Activated B cell treated with CpG ODN at 0.5 μM for 24 hours (primary cell): ENCODE results near the gene CEP164. TPM values are rescaled to one million over a fixed set of nuclear protein-coding genes. Genes with fewer than 3 reads are reported as not detected.

ENCODE experiments used
- ATAC-seq: fragments of 200-7000 bp; cut with Tn5 transposase; one replicate; pipeline ENCODE4 v1.10.0; 2021; ENCODE audit warnings: low read depth, mild to moderate bottlenecking, moderate library complexity
- CTCF ChIA-PET: fragments of 350-600 bp; sonication (Branson Sonifier 250); formaldehyde crosslinking; loops from one replicate; lab custom pipeline; 2021; ENCODE audit warnings: antibody characterized with exemption; lab: Charles Lee
- POLR2A ChIA-PET: fragments of 350-600 bp; sonication (Branson Sonifier 250); formaldehyde crosslinking; loops from one replicate; lab custom pipeline; 2021; ENCODE audit warnings: antibody characterized with exemption; lab: Charles Lee
- DNase-seq: peaks from one replicate; pipeline ENCODE4 v3.0.0; 2022
- H3K27ac Mint-ChIP-seq: one replicate; pipeline ENCODE4 v1.8.0; 2020; ENCODE audit warnings: mixed read lengths
- H3K27me3 Mint-ChIP-seq: one replicate; pipeline ENCODE4 v1.8.0; 2021; ENCODE audit warnings: mixed read lengths
- H3K36me3 Mint-ChIP-seq: one replicate; pipeline ENCODE4 v1.8.0; 2021; ENCODE audit warnings: low read depth, mixed read lengths
- H3K4me1 Mint-ChIP-seq: one replicate; pipeline ENCODE4 v1.8.0; 2021; ENCODE audit warnings: mixed read lengths
- H3K4me3 Mint-ChIP-seq: one replicate; pipeline ENCODE4 v1.8.0; 2020; ENCODE audit warnings: mild to moderate bottlenecking, mixed read lengths
- H3K9me3 Mint-ChIP-seq: one replicate; pipeline ENCODE4 v1.8.0; 2020; ENCODE audit warnings: mixed read lengths
- intact Hi-C: fragments of 100-400 bp; cut with micrococcal nuclease; formaldehyde crosslinking; loops from one replicate; pipeline ENCODE4 v1.15.1; 2024
- total RNA-seq: library from RNA; stranded (reverse); gene quantifications from 2 replicates; pipeline ENCODE4 v1.2.3, GENCODE V29; 2022
- TF ChIP-seq, protein P1 (sequence below): fragments of 200-600 bp; IDR thresholded peaks from one replicate; pipeline ENCODE4 v1.8.0; 2022; ENCODE audit warnings: antibody characterized with exemption, mild to moderate bottlenecking

CEP164 gene
- total RNA-seq, 1 donor from 2014 or later = 50.9 TPM

DNA sequence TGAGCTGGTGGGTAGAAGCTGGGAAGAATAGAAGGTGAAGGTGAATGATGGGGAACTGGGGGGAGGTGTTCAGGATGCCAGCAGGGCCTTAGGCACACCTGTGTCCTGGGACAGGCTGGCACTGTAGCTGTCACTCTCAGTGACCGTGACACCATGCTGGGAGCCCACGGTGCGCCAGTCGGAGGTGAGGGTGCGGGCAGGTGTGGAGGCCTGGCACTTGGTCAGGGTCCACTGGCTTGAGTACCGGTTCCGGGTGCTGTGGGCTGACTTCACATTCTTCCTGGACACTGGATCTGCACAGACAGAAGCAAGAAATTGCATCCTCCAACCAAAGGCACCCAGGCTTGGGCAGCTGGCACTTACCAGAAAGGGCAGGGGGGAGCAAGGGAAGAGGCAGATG, 103.8 kb downstream of the CEP164 start:
- Mint-ChIP-seq H3K9me3 (no peaks in the 10 kb centered on the region), H3K4me3 (no peak overlapping the region), H3K27ac (no peak overlapping the region), H3K36me3 (no peaks in the 10 kb centered on the region), H3K4me1 (peaks cover 1% of the 10 kb centered on the region), H3K27me3 (no peaks in the 10 kb centered on the region)
- ATAC-seq = no peak
- DNase-seq = no peak
- CTCF ChIA-PET = no interaction called here
- POLR2A ChIA-PET = no interaction called here
- TF ChIP-seq, protein P1, sequence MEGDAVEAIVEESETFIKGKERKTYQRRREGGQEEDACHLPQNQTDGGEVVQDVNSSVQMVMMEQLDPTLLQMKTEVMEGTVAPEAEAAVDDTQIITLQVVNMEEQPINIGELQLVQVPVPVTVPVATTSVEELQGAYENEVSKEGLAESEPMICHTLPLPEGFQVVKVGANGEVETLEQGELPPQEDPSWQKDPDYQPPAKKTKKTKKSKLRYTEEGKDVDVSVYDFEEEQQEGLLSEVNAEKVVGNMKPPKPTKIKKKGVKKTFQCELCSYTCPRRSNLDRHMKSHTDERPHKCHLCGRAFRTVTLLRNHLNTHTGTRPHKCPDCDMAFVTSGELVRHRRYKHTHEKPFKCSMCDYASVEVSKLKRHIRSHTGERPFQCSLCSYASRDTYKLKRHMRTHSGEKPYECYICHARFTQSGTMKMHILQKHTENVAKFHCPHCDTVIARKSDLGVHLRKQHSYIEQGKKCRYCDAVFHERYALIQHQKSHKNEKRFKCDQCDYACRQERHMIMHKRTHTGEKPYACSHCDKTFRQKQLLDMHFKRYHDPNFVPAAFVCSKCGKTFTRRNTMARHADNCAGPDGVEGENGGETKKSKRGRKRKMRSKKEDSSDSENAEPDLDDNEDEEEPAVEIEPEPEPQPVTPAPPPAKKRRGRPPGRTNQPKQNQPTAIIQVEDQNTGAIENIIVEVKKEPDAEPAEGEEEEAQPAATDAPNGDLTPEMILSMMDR = no peak
- intact Hi-C loops = no loop called here

DNA sequence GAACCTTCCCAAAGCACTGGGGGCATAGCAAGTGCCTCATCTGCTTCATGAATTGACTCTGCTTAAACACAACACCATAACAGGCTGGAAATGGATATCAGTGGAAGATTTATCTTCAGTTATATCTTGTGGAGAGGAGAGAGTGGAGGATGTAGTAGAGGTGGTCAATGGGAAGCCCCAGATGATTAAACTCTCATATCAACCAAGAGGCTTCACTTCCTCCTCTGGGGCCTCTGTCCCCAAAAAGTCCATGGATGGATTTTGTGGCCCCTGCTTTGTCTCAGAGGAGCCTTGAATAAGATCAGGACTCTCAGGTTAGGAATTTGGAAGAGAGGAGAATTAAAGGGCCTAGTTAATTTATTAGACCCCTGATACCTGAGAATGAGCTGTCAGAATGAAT, 106.1 kb downstream of the CEP164 start:
- H3K4me3 Mint-ChIP-seq = no peak overlapping the region
- H3K4me1 Mint-ChIP-seq = no peaks in the 10 kb centered on the region
- ChIA-PET CTCF (no interaction called here), POLR2A (no interaction called here)
- DNase-seq = no peak
- no peak for ATAC-seq
- no peaks in the 10 kb centered on the region for H3K9me3 Mint-ChIP-seq
- TF ChIP-seq, protein P1 = no peak
- intact Hi-C loops = no loop called here
- H3K36me3 Mint-ChIP-seq = no peaks in the 10 kb centered on the region
- H3K27me3 Mint-ChIP-seq = peaks cover 8% of the 10 kb centered on the region
- no peak overlapping the region for H3K27ac Mint-ChIP-seq

DNA sequence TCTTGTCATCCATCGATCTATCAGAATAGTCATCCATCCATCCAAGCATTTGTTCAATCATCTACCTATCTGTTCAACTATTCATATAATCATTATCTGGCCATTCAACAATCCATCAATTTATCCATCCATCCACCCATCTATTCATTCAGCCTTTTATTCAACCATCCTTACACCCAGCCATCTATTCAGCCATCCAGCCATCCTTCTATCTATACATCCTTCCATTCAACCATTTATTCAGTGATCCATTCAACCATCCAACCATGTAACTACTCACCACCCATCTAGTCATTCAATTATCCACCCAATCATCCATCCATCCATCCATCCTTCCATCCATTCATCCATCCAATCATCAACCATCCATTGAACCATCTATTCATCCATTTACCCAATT, 106.8 kb downstream of the CEP164 start:
- peaks cover 10% of the 10 kb centered on the region for H3K27me3 Mint-ChIP-seq

GRCh38 chr11:117435326-117435725, 107.7 kb downstream of the CEP164 start:
- no peak overlapping the region for H3K27ac Mint-ChIP-seq
- CTCF ChIA-PET = no interaction called here
- no peak for ATAC-seq

More for the DNA sequence above, 106.8 kb downstream of the CEP164 start:
- no peaks in the 10 kb centered on the region for H3K4me1 Mint-ChIP-seq
- ChIA-PET POLR2A (no interaction called here), CTCF (no interaction called here)
- H3K4me3 Mint-ChIP-seq = no peak overlapping the region
- ATAC-seq (no peak), DNase-seq (no peak)
- H3K27ac Mint-ChIP-seq = no peak overlapping the region
- H3K36me3 Mint-ChIP-seq = no peaks in the 10 kb centered on the region
- no peaks in the 10 kb centered on the region for H3K9me3 Mint-ChIP-seq
- intact Hi-C loops = no loop called here
- TF ChIP-seq, protein P1 = no peak

DNA sequence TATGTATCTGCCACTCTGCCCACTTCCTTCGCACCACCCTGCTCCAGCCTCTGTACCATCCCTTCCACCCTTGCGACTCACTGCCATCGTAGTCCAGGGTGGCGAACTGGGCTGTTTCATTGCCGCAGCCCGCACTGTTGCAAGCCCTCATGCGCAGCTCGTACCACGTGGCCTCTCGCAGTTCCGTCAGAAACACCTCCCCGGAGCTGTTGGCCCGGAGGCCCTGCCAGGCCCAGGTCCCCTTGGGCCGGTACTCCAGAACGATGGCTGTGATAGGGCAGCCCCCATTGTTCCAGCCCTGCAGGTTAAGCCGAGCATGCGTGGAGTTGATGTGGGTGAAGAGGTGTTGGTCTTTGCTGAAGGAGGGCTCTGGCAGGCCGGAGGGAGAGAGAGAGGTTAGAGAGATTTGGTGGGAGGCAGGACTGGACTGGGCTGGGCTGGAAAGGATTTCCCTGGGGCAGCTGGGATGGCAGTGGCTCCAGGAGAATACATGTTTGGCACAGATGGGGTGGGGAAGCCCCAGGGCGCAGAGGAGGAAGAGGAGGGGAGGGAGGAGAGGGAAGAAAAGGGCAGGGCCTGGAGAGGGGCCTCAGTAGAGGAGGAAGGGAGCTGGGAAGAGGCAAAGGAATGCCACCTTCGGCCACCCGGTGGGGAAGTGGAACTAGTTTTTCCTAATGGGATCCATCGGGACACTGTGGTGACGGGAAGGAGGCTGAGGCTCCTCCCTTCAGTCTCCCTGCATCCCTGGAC, 109.6 kb downstream of the CEP164 start:
- Mint-ChIP-seq H3K4me3 (no peak overlapping the region), H3K27me3 (peaks cover 22% of the 10 kb centered on the region), H3K36me3 (no peaks in the 10 kb centered on the region), H3K4me1 (no peaks in the 10 kb centered on the region), H3K9me3 (no peaks in the 10 kb centered on the region), H3K27ac (no peak overlapping the region)
- ATAC-seq = no peak
- intact Hi-C loops = no loop called here
- POLR2A ChIA-PET = no interaction called here
- no peak for DNase-seq
- CTCF ChIA-PET = no interaction called here
- TF ChIP-seq, protein P1 = no peak

More at GRCh38 chr11:117435326-117435725, 107.7 kb downstream of the CEP164 start:
- Mint-ChIP-seq H3K27me3 (peaks cover 14% of the 10 kb centered on the region), H3K36me3 (no peaks in the 10 kb centered on the region), H3K9me3 (no peaks in the 10 kb centered on the region), H3K4me3 (no peak overlapping the region), H3K4me1 (no peaks in the 10 kb centered on the region)
- POLR2A ChIA-PET = no interaction called here
- no peak for DNase-seq
- TF ChIP-seq, protein P1 = no peak
- intact Hi-C loops = no loop called here
